Uterus (tissue), 4 donors: ENCODE data around the gene NDC80. TPM values are rescaled to one million over a fixed set of nuclear protein-coding genes. Genes with fewer than 3 reads are reported as not detected.

ENCODE experiments used
- DNase-seq, 2 donors: peaks; one replicate each; pipeline ENCODE4 v3.0.0-alpha.2; 2019 to 2020
- H3K27ac ChIP-seq, 2 donors: fragments of 200-600 bp; sonication (generic); 1 replicate in 1 of 2; 2 replicates in 1 of 2; pipeline ENCODE4 v1.5.1; 2016 to 2018
- H3K27me3 ChIP-seq, 2 donors: fragments of 200-600 bp; sonication (generic); one replicate each; pipeline ENCODE4 v1.5.1; 2018 to 2019; ENCODE audit warnings: control low read depth in 1 of 2
- H3K36me3 ChIP-seq, 2 donors: fragments of 200-600 bp; sonication (generic); one replicate each; pipeline ENCODE4 v1.5.1; 2019; ENCODE audit warnings: control low read depth in 1 of 2
- H3K4me1 ChIP-seq, 2 donors: fragments of 200-600 bp; sonication (generic); one replicate each; pipeline ENCODE4 v1.5.1; 2018 to 2019; ENCODE audit warnings: control low read depth in 1 of 2
- H3K4me3 ChIP-seq, 2 donors: fragments of 200-600 bp; sonication (generic); 1 replicate in 1 of 2; 2 replicates in 1 of 2; pipeline ENCODE4 v1.5.1; 2018 to 2019; ENCODE audit warnings: mild to moderate bottlenecking in 1 of 2
- H3K9me3 ChIP-seq, 2 donors: fragments of 200-600 bp; sonication (generic); one replicate each; pipeline ENCODE4 v1.5.1; 2019; ENCODE audit warnings: control low read depth in 1 of 2
- CTCF ChIP-seq, 4 experiments: fragments of 200-600 bp in 2 of 4; fragments of 450-650 bp in 2 of 4; sonication (generic) in 2 of 4; IDR thresholded peaks; one replicate each; pipeline ENCODE4 v1.5.1; 2016 to 2019; ENCODE audit warnings: antibody characterized with exemption in 4 of 4, mild to moderate bottlenecking in 2 of 4, moderate library complexity in 1 of 4
- POLR2A ChIP-seq, 2 donors: fragments of 450-650 bp; IDR thresholded peaks; one replicate each; pipeline ENCODE4 v1.6.1; 2016; ENCODE audit warnings: antibody characterized with exemption in 2 of 2, mild to moderate bottlenecking in 1 of 2, moderate library complexity in 1 of 2
- intact Hi-C: fragments of 100-400 bp; cut with DNase I; formaldehyde crosslinking; loops from one replicate; pipeline ENCODE4 v1.15.1; 2023; ENCODE audit warnings: low total_unique reads
- total RNA-seq, 4 donors: library from RNA; depleted of rRNA in 3 of 4; stranded (reverse); fragments of >200 nt in 3 of 4; gene quantifications; one replicate each; pipeline versions ENCODE4 v1.1.0 to v1.2.4, GENCODE V29; 2014 to 2023
- donor health status: DM: yes; HTN: yes; CAD: no.

Gene NDC80
- total RNA-seq, 4 donors from 2014 or later: 0.26 to 21.2 (median 0.80) TPM

DNA sequence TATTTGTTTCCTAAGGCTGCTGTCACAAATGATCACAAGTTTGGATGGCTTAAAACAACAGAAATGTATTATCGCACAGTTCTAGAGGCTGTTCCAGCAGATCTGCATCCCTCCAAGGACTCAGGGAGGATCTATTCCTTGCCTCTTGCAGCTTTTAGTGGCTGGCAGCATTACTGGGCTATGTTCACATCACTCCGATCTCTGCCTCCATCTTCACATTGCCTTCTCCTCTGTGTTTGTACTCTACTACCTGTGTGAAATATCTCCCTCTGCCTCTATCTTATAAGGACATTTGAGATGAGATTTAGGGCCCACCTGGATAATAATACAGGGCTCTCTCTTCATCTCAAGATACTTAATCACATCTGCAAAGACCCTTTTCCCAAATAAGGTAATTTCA, 18.9 kb downstream of the NDC80 start:
- Histone ChIP-seq H3K27me3 (no peaks in the 10 kb centered on the region), H3K9me3 (no peaks in the 10 kb centered on the region), H3K36me3 (no peaks in the 10 kb centered on the region), H3K27ac (peak overlapping the region; percentile 77 to 90), H3K4me1 (no peaks in the 10 kb centered on the region), H3K4me3 (peak overlapping the region; percentile 5 to 11)
- TF ChIP-seq POLR2A (IDR thresholded peaks at IDR 0.05) (no peak), CTCF (IDR thresholded peaks at IDR 0.05) (no peak)
- no peak for DNase-seq
- intact Hi-C loops: no loop called here

- DNase-seq: no peak
- Histone ChIP-seq H3K4me3 (no peak overlapping the region), H3K27me3 (no peaks in the 10 kb centered on the region), H3K9me3 (no peaks in the 10 kb centered on the region), H3K36me3 (no peaks in the 10 kb centered on the region), H3K4me1 (no peaks in the 10 kb centered on the region), H3K27ac (no peak overlapping the region)
- TF ChIP-seq POLR2A (IDR thresholded peaks at IDR 0.05) (no peak), CTCF (IDR thresholded peaks at IDR 0.05) (no peak)
- intact Hi-C loops: no loop called here
Observed at GRCh38 chr18:2597639-2598038, 26.3 kb downstream of the NDC80 start.

- intact Hi-C loops: no loop called here
- Histone ChIP-seq H3K4me3 (no peak overlapping the region), H3K9me3 (no peaks in the 10 kb centered on the region), H3K27me3 (no peaks in the 10 kb centered on the region), H3K36me3 (no peaks in the 10 kb centered on the region), H3K27ac (no peak overlapping the region), H3K4me1 (no peaks in the 10 kb centered on the region)
- TF ChIP-seq POLR2A (IDR thresholded peaks at IDR 0.05): no peak
- TF ChIP-seq CTCF (IDR thresholded peaks at IDR 0.05): no peak
- DNase-seq: no peak
Observed at GRCh38 chr18:2602844-2603243, 31.5 kb downstream of the NDC80 start.

DNA sequence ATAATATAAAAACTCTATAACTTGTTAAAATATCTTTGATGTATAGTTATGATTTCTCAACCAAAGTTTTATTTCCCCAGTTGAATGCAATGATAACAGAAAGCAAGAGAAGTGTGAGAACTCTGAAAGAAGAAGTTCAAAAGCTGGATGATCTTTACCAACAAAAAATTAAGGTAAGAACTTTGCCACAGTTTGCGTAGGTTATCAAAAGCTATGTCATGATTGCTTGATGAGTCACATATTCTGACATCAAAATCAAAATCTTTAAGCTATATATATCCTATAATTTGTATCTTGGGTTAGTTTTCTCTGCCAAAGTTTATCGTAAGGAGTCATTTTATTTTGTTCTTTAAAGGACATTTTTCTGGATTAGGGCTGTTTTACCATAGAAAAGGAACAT, 35.0 kb downstream of the NDC80 start:
- intact Hi-C loops: no loop called here
- DNase-seq: no peak
- Histone ChIP-seq H3K9me3 (no peaks in the 10 kb centered on the region), H3K4me1 (no peaks in the 10 kb centered on the region), H3K27ac (peak overlapping the region in 1 of 2 donors; percentile 5), H3K27me3 (no peaks in the 10 kb centered on the region), H3K4me3 (no peak overlapping the region), H3K36me3 (no peaks in the 10 kb centered on the region)
- TF ChIP-seq POLR2A (IDR thresholded peaks at IDR 0.05) (no peak), CTCF (IDR thresholded peaks at IDR 0.05) (no peak)

DNA sequence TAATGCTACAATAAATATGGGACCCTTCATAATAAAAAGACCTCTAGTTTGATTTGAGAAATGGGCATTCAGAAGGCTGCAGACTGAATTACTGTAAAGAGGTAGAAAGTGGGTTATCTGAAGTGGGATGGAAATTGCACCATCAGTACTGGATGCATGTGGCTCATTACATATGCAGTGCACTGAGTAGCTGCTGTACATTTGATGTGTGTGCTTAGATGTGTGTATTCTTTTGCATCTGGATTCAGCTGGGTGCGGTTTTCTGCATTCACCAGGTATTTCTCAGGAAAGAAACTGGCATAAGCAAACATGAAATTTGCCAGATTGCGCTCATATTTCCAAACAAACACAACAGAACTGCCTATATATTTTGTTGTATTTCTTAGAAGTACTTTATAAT, 38.2 kb downstream of the NDC80 start:
- Histone ChIP-seq H3K36me3 (no peaks in the 10 kb centered on the region), H3K9me3 (no peaks in the 10 kb centered on the region), H3K4me3 (no peak overlapping the region), H3K27me3 (no peaks in the 10 kb centered on the region), H3K4me1 (no peaks in the 10 kb centered on the region), H3K27ac (no peak overlapping the region)
- intact Hi-C loops: no loop called here
- DNase-seq: no peak
- TF ChIP-seq POLR2A (IDR thresholded peaks at IDR 0.05): no peak
- TF ChIP-seq CTCF (IDR thresholded peaks at IDR 0.05): no peak
